Heart right ventricle (tissue), 16 donors: ENCODE data around the gene CES3. TPM values are rescaled to one million over a fixed set of nuclear protein-coding genes. Genes with fewer than 3 reads are reported as not detected.
A peak's percentile ranks its signal among the peaks of the same experiment; 100 is the strongest.

Source experiments
- ATAC-seq, 8 donors: fragments of 200-7000 bp; cut with Tn5 transposase; one replicate each; pipeline ENCODE4 v1.9.1; 2020; ENCODE audit warnings: mild to moderate bottlenecking in 8 of 8, moderate library complexity in 8 of 8, moderate number of reproducible peaks in 1 of 8
- DNase-seq, 2 donors: peaks; one replicate each; pipeline ENCODE4 v3.0.0-alpha.2; 2020
- H3K27ac ChIP-seq, 10 donors: fragments of 200-600 bp; sonication (generic) in 2 of 10; one replicate each; pipeline versions ENCODE4 v1.5.0 to v1.8.0; 2020 to 2022; ENCODE audit warnings: mild to moderate bottlenecking in 3 of 10
- H3K27me3 ChIP-seq, 7 donors: fragments of 200-600 bp; one replicate each; pipeline ENCODE4 v1.8.0; 2021 to 2022; ENCODE audit warnings: mild to moderate bottlenecking in 2 of 7
- H3K36me3 ChIP-seq, 9 donors: fragments of 200-600 bp; sonication (generic) in 1 of 9; one replicate each; pipeline versions ENCODE4 v1.5.0 to v1.8.0; 2020 to 2022; ENCODE audit warnings: mild to moderate bottlenecking in 2 of 9
- H3K4me1 ChIP-seq, 9 donors: fragments of 200-600 bp; sonication (generic) in 1 of 9; one replicate each; pipeline versions ENCODE4 v1.5.0 to v1.8.0; 2020 to 2022; ENCODE audit warnings: mild to moderate bottlenecking in 4 of 9
- H3K4me3 ChIP-seq, 10 donors: fragments of 200-600 bp; sonication (generic) in 2 of 10; one replicate each; pipeline versions ENCODE4 v1.5.0 to v1.8.0; 2020 to 2022; ENCODE audit warnings: mild to moderate bottlenecking in 7 of 10, moderate library complexity in 2 of 10
- H3K9me3 ChIP-seq, 11 donors: fragments of 200-600 bp in 10 of 11; sonication (generic) in 2 of 11; one replicate each; pipeline versions ENCODE4 v1.5.0 to v1.8.0; 2013 to 2022; ENCODE audit warnings: mild to moderate bottlenecking in 2 of 11, control low read depth in 1 of 11, moderate library complexity in 1 of 11
- CTCF ChIP-seq, 9 donors: fragments of 200-600 bp; sonication (generic) in 2 of 9; IDR thresholded peaks; one replicate each; pipeline versions ENCODE4 v1.5.0 to v1.8.0; 2021 to 2022; ENCODE audit warnings: antibody characterized with exemption in 9 of 9, mild to moderate bottlenecking in 5 of 9, moderate library complexity in 1 of 9
- WGBS, 2 donors: extraction: QIAGEN DNeasy Blood & Tissue Kit; methylation state at CpG; one replicate each; pipeline ENCODE4 v1.1.7; 2013; ENCODE audit warnings: inconsistent platforms in 1 of 2; 5-methylcytosine and 5-hydroxymethylcytosine counted together
- intact Hi-C, 10 donors: fragments of 100-400 bp; cut with DNase I; formaldehyde crosslinking; loops; one replicate each; pipeline versions ENCODE4 v1.11.1 to v1.14.2; 2022
- polyA plus RNA-seq, 2 donors: library from polyadenylated mRNA; stranded (reverse); fragments of 200-250 nt; gene quantifications; one replicate each; pipeline ENCODE4 v1.2.3, GENCODE V29; 2013
- total RNA-seq, 10 donors: library from RNA; stranded (reverse); fragmentation: NEBNext Ultra II Directional in 3 of 10; extraction: Animal tissue kit (Norgen Biotek cat#: 25700) in 3 of 10; gene quantifications; one replicate each; pipeline versions ENCODE4 v1.2.1 to v1.2.4, GENCODE V29; 2021 to 2023
- donor health status: Arrhythmogenic right ventricular cardiomyopathy.
- donor health status: ischemic (EF 13 %, LVEDD 7.1; RV severe dilation, severe dysfunction).
- donor health status: healthy with polysubstance abuse.
- donor health status: DM: no; HTN: yes; CAD: no.
- donor health status: DM: no; HTN: no; CAD: no.
- donor health status: ischemic (EF 25% LVEDD 6.9; RV normal size, moderate dysfunction).
- donor health status: ischemic (EF 25% LVEDD 5.7; RV mildly dilated, moderate dysfunction).
- donor health status: healthy.
- donor health status: DM: yes; HTN: yes; CAD: no.
- donor health status: Ischemic cardiomyopathy.
- donor health status: ischemic (EF 35%, LVEDD 5.7; RV mildly dilated, moderate dysfunction).
- donor health status: nonischemic (EF 11% LVEDD 7.7; RV severe dilation, severe dysfunction).
- donor health status: DM: yes; HTN: yes; CAD: no.
- donor health status: PGD.
- donor health status: ischemic (EF 29% LVEDD 5.4; RV normal size, mild dysfunction).
- donor health status: nonischemic (EF 23%, LVEDD 6.1; RV moderate dilation, normal function).

The CES3 gene
- total and polyA plus RNA-seq, 12 donors, result 0.07 to 2.8 (median 1.1) TPM

- Histone ChIP-seq H3K4me1 (peaks cover 0 to 7% (median 0%) of the 10 kb centered on the region in 9 donors), H3K27me3 (no peaks in the 10 kb centered on the region), H3K9me3 (no peaks in the 10 kb centered on the region), H3K36me3 (no peaks in the 10 kb centered on the region), H3K27ac (no peak overlapping the region), H3K4me3 (no peak overlapping the region)
- 92 to 95% methylated on average over 9 of the region's 9 CpGs for WGBS, 2 donors
- no peak for TF ChIP-seq CTCF (IDR thresholded peaks at IDR 0.05)
- no peak for ATAC-seq
- intact Hi-C loops, result no loop called here
- no peak for DNase-seq
Measured at GRCh38 chr16:66983033-66983432, 22.0 kb downstream of the CES3 start.

DNA sequence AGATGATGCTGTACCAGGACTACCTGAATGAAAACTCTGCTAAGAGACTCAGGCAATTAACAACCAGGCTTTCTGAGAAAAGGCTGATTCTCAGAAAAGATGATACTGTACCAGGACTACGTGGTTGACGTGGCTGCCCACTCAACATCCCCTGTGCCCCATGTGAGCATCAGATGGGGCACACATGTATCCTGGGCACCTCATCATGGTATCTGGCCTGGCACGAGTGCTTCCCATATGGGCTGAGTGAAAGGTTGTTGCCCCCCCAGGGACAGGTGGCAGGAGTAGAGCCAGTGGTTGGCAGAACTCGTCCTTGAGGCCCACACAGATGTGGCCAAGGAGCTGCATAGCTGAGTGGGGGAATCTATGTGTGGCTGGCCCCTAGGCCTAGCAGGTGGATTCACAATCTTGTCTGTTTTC lies 23.8 kb downstream of the CES3 start:
- TF ChIP-seq CTCF (IDR thresholded peaks at IDR 0.05), result no peak
- Histone ChIP-seq H3K9me3 (no peaks in the 10 kb centered on the region), H3K4me3 (no peak overlapping the region), H3K27me3 (no peaks in the 10 kb centered on the region), H3K27ac (peak overlapping the region in 1 of 10 donors; percentile 34), H3K4me1 (no peaks in the 10 kb centered on the region), H3K36me3 (no peaks in the 10 kb centered on the region)
- no peak for ATAC-seq
- DNase-seq, result no peak
- 91 to 94% methylated on average over 4 of the region's 4 CpGs for WGBS, 2 donors
- intact Hi-C loops, result no loop called here

- Histone ChIP-seq H3K4me3 (no peak overlapping the region), H3K4me1 (no peaks in the 10 kb centered on the region), H3K9me3 (no peaks in the 10 kb centered on the region), H3K27ac (no peak overlapping the region), H3K36me3 (no peaks in the 10 kb centered on the region), H3K27me3 (no peaks in the 10 kb centered on the region)
- intact Hi-C loops, result no loop called here
- WGBS, 2 donors, result 93 to 96% methylated on average over 6 of the region's 6 CpGs
- DNase-seq (no peak), ATAC-seq (no peak)
- no peak for TF ChIP-seq CTCF (IDR thresholded peaks at IDR 0.05)
Measured at GRCh38 chr16:66986559-66986958, 25.5 kb downstream of the CES3 start.

- peak in 3 of 8 donors; percentile 17 to 51 (median 37) for ATAC-seq
Measured at GRCh38 chr16:66988197-66988788, 27.2 kb downstream of the CES3 start, which contains the start of gene CES4A. Gene CES4A, plus strand, starts transcription at chr16:66988589. Its CDS starts 184 bp downstream, at chr16:66988773.

More at GRCh38 chr16:66988197-66988788, 27.2 kb downstream of the CES3 start, which contains the start of gene CES4A:
- no peaks in the 10 kb centered on the region for H3K9me3 ChIP-seq
- intact Hi-C loops, result no loop called here
- H3K4me3 ChIP-seq, result no peak within 1 kb of the TSS
- H3K4me1 ChIP-seq, result no peaks in the 10 kb centered on the region
- no peaks in the 10 kb centered on the region for H3K27me3 ChIP-seq
- DNase-seq, result no peak
- H3K27ac ChIP-seq, result no peak within 1 kb of the TSS
- no peak for TF ChIP-seq CTCF (IDR thresholded peaks at IDR 0.05)
- 67 to 76% methylated on average over 11 of the region's 11 CpGs for WGBS, 2 donors
- H3K36me3 ChIP-seq, result no peaks in the 10 kb centered on the region
